GM10248 (cell line): Measurements from ENCODE around the gene AAGAB.
A peak's percentile ranks its signal among the peaks of the same experiment; 100 is the strongest.
"Not testable (repeated sequence)": the region's sequence is repeated elsewhere in the genome, so short reads cannot be mapped to it uniquely, and the experiment has no call there.

Experiments used
- CTCF ChIA-PET: fragments of 300-600 bp; sonication (Branson Sonifier 250); formaldehyde crosslinking; extraction: SDS; loops from one replicate; lab custom pipeline; 2021; ENCODE audit warnings: antibody characterized with exemption; lab: Yijun Ruan, JAX
- POLR2A ChIA-PET: fragments of 350-650 bp; sonication (Branson Sonifier 250); formaldehyde crosslinking; extraction: SDS; loops from one replicate; lab custom pipeline; 2020; ENCODE audit warnings: antibody characterized with exemption; lab: Yijun Ruan, JAX
- DNase-seq: peaks from one replicate; pipeline ENCODE4 v3.0.0; 2012; ENCODE audit errors: extremely low spot score
- CTCF ChIP-seq: IDR thresholded peaks from 2 replicates; pipeline ENCODE4 v1.5.1; 2012; ENCODE audit warnings: mild to moderate bottlenecking, low read depth; ENCODE audit errors: extremely low read depth, missing control alignments, control extremely low read depth

The AAGAB gene

GRCh38 chr15:67253549-67254237 is 768 bp downstream of the AAGAB start:
- ChIA-PET CTCF (interaction anchor here (0.9 kb wide), 1 partner anchor 16 kb away, joined by 3 read pairs; no protein-coding TSS in a partner anchor), POLR2A (no interaction called here)
- TF ChIP-seq CTCF, result no peak
- peak; percentile 19 for DNase-seq

- TF ChIP-seq CTCF, result no peak
- ChIA-PET CTCF (no interaction called here), POLR2A (no interaction called here)
- DNase-seq, result no peak
Measured at GRCh38 chr15:67253101-67253500, 1.4 kb downstream of the AAGAB start.

GRCh38 chr15:67251318-67251717 is 3.1 kb downstream of the AAGAB start:
- DNase-seq, result no peak
- ChIA-PET POLR2A (no interaction called here), CTCF (interaction anchor here (2.0 kb wide), 1 partner anchor 12 kb away, joined by 7 read pairs; no protein-coding TSS in a partner anchor)
- no peak for TF ChIP-seq CTCF

- ChIA-PET CTCF (interaction anchor here (1.4 to 2.0 kb wide), 2 partner anchors 10 to 13 kb away, joined by 3 to 7 read pairs; no protein-coding TSS in a partner anchor), POLR2A (no interaction called here)
Measured at GRCh38 chr15:67249830-67250229, 4.6 kb downstream of the AAGAB start.

GRCh38 chr15:67248011-67248505 is 6.4 kb downstream of the AAGAB start:
- ChIA-PET CTCF (no interaction called here), POLR2A (no interaction called here)
- TF ChIP-seq CTCF, result no peak
- no peak for DNase-seq

More at GRCh38 chr15:67249830-67250229, 4.6 kb downstream of the AAGAB start:
- DNase-seq, result no peak
- no peak for TF ChIP-seq CTCF

GRCh38 chr15:67246606-67247005 is 7.9 kb downstream of the AAGAB start:
- DNase-seq, CTCF ChIA-PET, POLR2A ChIA-PET: not testable (repeated sequence)

GRCh38 chr15:67244971-67245478 is 9.4 kb downstream of the AAGAB start:
- no peak for DNase-seq
- no peak for TF ChIP-seq CTCF
- ChIA-PET POLR2A (no interaction called here), CTCF (no interaction called here)
